ENCODE data around the gene CDH13.

DNA sequence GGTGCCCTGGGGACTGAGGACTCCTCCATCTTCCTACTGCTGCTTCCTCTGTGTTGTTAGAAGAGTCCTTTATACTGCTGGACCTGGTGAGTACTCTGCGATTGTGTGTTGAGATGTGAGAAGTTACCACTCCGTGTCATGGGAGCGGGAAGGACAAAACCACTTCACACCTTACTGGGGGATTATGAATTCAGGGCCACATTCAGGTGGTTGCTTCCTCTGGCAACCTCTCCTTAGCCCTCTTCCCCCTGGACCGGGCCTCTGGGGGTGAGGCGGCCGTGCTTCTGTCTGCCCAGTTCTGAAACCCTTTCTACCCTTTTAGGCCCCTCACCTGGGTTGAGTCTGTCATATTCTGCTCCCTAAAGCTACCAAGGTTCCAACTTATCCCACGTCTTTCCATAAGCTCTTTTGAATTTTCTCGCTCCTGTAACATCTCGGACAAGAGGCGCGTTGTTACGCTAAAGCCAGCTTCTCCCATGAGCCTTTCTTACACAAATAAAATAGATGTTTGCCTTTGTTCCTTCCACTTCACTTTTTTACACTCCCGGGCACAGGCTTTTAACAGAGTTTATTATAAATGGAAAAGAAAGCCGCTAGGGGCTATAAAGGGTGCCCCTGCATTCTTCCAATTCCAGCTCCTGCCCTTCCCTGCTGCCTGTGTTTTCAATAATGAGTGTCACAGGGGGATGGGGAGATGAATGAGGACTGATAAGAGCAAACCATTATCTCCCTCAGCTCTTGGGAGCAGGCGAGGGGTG, 20.7 kb upstream of the CDH13 start:
- TF ChIP-seq POLR2A (IDR thresholded peaks at IDR 0.05): no peak
- TF ChIP-seq, protein P1, sequence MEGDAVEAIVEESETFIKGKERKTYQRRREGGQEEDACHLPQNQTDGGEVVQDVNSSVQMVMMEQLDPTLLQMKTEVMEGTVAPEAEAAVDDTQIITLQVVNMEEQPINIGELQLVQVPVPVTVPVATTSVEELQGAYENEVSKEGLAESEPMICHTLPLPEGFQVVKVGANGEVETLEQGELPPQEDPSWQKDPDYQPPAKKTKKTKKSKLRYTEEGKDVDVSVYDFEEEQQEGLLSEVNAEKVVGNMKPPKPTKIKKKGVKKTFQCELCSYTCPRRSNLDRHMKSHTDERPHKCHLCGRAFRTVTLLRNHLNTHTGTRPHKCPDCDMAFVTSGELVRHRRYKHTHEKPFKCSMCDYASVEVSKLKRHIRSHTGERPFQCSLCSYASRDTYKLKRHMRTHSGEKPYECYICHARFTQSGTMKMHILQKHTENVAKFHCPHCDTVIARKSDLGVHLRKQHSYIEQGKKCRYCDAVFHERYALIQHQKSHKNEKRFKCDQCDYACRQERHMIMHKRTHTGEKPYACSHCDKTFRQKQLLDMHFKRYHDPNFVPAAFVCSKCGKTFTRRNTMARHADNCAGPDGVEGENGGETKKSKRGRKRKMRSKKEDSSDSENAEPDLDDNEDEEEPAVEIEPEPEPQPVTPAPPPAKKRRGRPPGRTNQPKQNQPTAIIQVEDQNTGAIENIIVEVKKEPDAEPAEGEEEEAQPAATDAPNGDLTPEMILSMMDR (IDR thresholded peaks at IDR 0.05): no peak

Data from Peyer's patch (tissue), 4 donors.